ENCODE measurements around the gene PGAM5. TPM values are rescaled to one million over a fixed set of nuclear protein-coding genes. Genes with fewer than 3 reads are reported as not detected.

The PGAM5 gene
- total and polyA plus RNA-seq, 10 of the 15 experiments (the other 5 are each of a cell fraction or from before 2014, with no cell fraction given), result 8.2 to 90.9 (median 45.3) TPM

DNA sequence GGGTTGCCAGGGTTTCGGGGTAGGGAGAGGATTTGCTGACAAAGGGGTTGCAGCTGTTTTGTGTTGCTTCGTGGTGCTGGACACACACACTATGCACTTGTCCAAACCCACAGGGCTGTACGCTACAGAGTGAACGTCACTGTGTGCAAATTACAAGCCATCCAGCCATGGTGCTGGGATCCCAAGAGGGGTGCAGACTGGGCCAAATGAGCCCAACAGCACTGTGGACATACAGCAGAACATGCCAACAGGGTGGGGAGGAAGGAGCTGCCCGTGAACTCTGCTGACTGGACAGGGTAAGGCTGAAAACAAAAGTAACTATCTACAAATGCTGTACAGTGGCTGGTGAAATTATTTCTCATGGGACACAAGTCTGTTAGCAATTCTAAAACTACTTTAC, 48.7 kb upstream of the PGAM5 start (continued):
- TF ChIP-seq, protein P1, sequence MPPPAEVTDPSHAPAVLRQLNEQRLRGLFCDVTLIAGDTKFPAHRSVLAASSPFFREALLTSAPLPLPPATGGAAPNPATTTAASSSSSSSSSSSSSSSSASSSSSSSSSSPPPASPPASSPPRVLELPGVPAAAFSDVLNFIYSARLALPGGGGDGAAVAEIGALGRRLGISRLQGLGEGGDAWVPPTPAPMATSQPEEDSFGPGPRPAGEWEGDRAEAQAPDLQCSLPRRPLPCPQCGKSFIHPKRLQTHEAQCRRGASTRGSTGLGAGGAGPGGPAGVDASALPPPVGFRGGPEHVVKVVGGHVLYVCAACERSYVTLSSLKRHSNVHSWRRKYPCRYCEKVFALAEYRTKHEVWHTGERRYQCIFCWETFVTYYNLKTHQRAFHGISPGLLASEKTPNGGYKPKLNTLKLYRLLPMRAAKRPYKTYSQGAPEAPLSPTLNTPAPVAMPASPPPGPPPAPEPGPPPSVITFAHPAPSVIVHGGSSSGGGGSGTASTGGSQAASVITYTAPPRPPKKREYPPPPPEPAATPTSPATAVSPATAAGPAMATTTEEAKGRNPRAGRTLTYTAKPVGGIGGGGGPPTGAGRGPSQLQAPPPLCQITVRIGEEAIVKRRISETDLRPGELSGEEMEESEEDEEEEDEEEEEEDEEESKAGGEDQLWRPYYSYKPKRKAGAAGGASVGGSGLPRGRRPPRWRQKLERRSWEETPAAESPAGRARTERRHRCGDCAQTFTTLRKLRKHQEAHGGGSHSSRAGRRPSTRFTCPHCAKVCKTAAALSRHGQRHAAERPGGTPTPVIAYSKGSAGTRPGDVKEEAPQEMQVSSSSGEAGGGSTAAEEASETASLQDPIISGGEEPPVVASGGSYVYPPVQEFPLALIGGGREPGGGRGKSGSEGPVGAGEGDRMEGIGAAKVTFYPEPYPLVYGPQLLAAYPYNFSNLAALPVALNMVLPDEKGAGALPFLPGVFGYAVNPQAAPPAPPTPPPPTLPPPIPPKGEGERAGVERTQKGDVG (CRISPR knock-in tag; IDR thresholded peaks at IDR 0.05), result no peak
- TF ChIP-seq RCOR1 (conservative IDR thresholded peaks at IDR 0.05; ENCODE audit: low read depth, low read length) (no peak), ZNF384 (IDR thresholded peaks at IDR 0.05; ENCODE audit: borderline replicate concordance, low read depth, low read length) (no peak), DPF2 (IDR thresholded peaks at IDR 0.05) (no peak), FOXM1 (IDR thresholded peaks at IDR 0.05; ENCODE audit: low read depth, low read length) (no peak)
- TF ChIP-seq, protein P2, sequence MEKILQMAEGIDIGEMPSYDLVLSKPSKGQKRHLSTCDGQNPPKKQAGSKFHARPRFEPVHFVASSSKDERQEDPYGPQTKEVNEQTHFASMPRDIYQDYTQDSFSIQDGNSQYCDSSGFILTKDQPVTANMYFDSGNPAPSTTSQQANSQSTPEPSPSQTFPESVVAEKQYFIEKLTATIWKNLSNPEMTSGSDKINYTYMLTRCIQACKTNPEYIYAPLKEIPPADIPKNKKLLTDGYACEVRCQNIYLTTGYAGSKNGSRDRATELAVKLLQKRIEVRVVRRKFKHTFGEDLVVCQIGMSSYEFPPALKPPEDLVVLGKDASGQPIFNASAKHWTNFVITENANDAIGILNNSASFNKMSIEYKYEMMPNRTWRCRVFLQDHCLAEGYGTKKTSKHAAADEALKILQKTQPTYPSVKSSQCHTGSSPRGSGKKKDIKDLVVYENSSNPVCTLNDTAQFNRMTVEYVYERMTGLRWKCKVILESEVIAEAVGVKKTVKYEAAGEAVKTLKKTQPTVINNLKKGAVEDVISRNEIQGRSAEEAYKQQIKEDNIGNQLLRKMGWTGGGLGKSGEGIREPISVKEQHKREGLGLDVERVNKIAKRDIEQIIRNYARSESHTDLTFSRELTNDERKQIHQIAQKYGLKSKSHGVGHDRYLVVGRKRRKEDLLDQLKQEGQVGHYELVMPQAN (conservative IDR thresholded peaks at IDR 0.05), result no peak

All from GM12878 (cell line).